ENCODE results near the gene C19orf18.

DNA sequence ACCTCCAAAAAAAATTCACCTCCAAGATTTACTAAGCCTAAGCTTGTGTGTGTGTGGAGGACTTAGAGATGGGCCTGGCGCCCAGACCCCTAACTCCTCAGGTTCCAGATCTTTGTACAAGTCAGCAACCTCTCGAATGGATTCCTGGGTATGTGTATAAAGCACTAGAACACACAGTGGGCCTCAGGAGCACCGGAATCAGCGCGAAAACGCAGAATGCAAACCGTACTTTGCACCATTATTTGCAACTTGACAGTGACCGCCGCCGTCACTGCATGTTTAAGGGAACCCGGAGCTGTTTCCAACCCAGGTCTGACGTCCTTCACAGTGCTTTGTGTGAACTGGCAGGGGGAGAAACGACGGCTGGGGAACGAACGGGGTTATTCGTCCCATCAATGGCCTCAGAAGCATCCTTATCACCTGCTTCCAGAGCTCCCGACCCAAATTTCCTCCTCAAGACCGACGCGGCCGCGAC is 27.6 kb upstream of the C19orf18 start:
- TF ChIP-seq CTCF (IDR thresholded peaks at IDR 0.05; ENCODE audit: borderline replicate concordance, extremely low read depth, low read length, poor library complexity, severe bottlenecking) (no peak), EZH2 (IDR thresholded peaks at IDR 0.05; ENCODE audit: borderline replicate concordance, low read depth, low read length, severe bottlenecking) (no peak)

All from DND-41 (cell line).